ENCODE data around the gene KCNA10.

- TF ChIP-seq, protein P1, sequence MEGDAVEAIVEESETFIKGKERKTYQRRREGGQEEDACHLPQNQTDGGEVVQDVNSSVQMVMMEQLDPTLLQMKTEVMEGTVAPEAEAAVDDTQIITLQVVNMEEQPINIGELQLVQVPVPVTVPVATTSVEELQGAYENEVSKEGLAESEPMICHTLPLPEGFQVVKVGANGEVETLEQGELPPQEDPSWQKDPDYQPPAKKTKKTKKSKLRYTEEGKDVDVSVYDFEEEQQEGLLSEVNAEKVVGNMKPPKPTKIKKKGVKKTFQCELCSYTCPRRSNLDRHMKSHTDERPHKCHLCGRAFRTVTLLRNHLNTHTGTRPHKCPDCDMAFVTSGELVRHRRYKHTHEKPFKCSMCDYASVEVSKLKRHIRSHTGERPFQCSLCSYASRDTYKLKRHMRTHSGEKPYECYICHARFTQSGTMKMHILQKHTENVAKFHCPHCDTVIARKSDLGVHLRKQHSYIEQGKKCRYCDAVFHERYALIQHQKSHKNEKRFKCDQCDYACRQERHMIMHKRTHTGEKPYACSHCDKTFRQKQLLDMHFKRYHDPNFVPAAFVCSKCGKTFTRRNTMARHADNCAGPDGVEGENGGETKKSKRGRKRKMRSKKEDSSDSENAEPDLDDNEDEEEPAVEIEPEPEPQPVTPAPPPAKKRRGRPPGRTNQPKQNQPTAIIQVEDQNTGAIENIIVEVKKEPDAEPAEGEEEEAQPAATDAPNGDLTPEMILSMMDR (IDR thresholded peaks at IDR 0.05): no peak
- TF ChIP-seq, protein P2, sequence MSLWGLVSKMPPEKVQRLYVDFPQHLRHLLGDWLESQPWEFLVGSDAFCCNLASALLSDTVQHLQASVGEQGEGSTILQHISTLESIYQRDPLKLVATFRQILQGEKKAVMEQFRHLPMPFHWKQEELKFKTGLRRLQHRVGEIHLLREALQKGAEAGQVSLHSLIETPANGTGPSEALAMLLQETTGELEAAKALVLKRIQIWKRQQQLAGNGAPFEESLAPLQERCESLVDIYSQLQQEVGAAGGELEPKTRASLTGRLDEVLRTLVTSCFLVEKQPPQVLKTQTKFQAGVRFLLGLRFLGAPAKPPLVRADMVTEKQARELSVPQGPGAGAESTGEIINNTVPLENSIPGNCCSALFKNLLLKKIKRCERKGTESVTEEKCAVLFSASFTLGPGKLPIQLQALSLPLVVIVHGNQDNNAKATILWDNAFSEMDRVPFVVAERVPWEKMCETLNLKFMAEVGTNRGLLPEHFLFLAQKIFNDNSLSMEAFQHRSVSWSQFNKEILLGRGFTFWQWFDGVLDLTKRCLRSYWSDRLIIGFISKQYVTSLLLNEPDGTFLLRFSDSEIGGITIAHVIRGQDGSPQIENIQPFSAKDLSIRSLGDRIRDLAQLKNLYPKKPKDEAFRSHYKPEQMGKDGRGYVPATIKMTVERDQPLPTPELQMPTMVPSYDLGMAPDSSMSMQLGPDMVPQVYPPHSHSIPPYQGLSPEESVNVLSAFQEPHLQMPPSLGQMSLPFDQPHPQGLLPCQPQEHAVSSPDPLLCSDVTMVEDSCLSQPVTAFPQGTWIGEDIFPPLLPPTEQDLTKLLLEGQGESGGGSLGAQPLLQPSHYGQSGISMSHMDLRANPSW (CRISPR knock-in tag; conservative IDR thresholded peaks at IDR 0.05; ENCODE audit: low read depth): no peak
- TF ChIP-seq, protein P3, sequence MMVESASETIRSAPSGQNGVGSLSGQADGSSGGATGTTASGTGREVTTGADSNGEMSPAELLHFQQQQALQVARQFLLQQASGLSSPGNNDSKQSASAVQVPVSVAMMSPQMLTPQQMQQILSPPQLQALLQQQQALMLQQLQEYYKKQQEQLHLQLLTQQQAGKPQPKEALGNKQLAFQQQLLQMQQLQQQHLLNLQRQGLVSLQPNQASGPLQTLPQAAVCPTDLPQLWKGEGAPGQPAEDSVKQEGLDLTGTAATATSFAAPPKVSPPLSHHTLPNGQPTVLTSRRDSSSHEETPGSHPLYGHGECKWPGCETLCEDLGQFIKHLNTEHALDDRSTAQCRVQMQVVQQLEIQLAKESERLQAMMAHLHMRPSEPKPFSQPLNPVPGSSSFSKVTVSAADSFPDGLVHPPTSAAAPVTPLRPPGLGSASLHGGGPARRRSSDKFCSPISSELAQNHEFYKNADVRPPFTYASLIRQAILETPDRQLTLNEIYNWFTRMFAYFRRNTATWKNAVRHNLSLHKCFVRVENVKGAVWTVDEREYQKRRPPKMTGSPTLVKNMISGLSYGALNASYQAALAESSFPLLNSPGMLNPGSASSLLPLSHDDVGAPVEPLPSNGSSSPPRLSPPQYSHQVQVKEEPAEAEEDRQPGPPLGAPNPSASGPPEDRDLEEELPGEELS (CRISPR knock-in tag; IDR thresholded peaks at IDR 0.05): no peak
- TF ChIP-seq ZNF138 (CRISPR knock-in tag; conservative IDR thresholded peaks at IDR 0.05): no peak
- TF ChIP-seq CREB1 (CRISPR knock-in tag; IDR thresholded peaks at IDR 0.05): no peak
- TF ChIP-seq JUN (CRISPR knock-in tag; IDR thresholded peaks at IDR 0.05): no peak
- TF ChIP-seq, protein P4, sequence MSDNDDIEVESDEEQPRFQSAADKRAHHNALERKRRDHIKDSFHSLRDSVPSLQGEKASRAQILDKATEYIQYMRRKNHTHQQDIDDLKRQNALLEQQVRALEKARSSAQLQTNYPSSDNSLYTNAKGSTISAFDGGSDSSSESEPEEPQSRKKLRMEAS (CRISPR knock-in tag; IDR thresholded peaks at IDR 0.05): no peak
- TF ChIP-seq ZNF281 (CRISPR knock-in tag; IDR thresholded peaks at IDR 0.05): no peak
- no peak for TF ChIP-seq NFE2L1 (CRISPR knock-in tag; IDR thresholded peaks at IDR 0.05)
- no peak for TF ChIP-seq PRRX2 (CRISPR knock-in tag; IDR thresholded peaks at IDR 0.05)
- TF ChIP-seq, protein P5, sequence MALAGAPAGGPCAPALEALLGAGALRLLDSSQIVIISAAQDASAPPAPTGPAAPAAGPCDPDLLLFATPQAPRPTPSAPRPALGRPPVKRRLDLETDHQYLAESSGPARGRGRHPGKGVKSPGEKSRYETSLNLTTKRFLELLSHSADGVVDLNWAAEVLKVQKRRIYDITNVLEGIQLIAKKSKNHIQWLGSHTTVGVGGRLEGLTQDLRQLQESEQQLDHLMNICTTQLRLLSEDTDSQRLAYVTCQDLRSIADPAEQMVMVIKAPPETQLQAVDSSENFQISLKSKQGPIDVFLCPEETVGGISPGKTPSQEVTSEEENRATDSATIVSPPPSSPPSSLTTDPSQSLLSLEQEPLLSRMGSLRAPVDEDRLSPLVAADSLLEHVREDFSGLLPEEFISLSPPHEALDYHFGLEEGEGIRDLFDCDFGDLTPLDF (CRISPR knock-in tag; IDR thresholded peaks at IDR 0.05): no peak
- TF ChIP-seq NR1H2 (CRISPR knock-in tag; IDR thresholded peaks at IDR 0.05): no peak
- TF ChIP-seq, protein P6, sequence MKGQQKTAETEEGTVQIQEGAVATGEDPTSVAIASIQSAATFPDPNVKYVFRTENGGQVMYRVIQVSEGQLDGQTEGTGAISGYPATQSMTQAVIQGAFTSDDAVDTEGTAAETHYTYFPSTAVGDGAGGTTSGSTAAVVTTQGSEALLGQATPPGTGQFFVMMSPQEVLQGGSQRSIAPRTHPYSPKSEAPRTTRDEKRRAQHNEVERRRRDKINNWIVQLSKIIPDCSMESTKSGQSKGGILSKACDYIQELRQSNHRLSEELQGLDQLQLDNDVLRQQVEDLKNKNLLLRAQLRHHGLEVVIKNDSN (CRISPR knock-in tag; IDR thresholded peaks at IDR 0.05): no peak
- no peak for TF ChIP-seq SP1 (CRISPR knock-in tag; conservative IDR thresholded peaks at IDR 0.05)
Measured at GRCh38 chr1:110526201-110526780, 7.3 kb upstream of the KCNA10 start.

All from WTC11 (cell line).